DOHH2 (cell line): ENCODE data around the gene HNRNPC.

Experiments used
- CTCF ChIP-seq: fragments of 200-600 bp; sonication (generic); IDR thresholded peaks from one replicate; pipeline ENCODE4 v1.5.1; 2014; ENCODE audit warnings: antibody characterized with exemption, mild to moderate bottlenecking, low read depth, low read length; ENCODE audit not compliant: poor library complexity, severe bottlenecking
- EZH2phosphoT487 ChIP-seq: fragments of 200-600 bp; sonication (generic); IDR thresholded peaks from 2 replicates; pipeline ENCODE4 v1.6.1; 2017; ENCODE audit warnings: borderline replicate concordance, mild to moderate bottlenecking, antibody characterized with exemption, low read length, moderate library complexity, mixed read lengths

DNA sequence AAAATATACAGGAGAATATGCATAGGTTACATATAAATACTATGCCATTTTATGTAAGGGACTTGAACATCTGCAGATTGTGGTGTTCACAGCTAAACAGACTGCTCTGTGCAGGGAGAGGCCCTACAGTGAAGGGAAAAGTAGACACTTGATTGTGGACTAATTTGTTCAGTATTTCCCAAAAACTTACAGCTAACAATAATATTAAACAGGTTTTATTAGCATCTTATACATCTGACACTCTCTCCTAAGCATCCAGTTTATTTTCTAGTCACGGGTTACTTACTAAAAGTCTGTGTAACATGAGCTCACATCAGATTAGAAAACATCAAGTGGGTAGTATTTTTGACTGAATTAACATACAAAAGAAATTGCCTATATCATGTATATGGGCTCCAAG, 60.1 kb downstream of the HNRNPC start:
- TF ChIP-seq CTCF (no peak), EZH2phosphoT487 (no peak)
